ENCODE data around the gene LIN54. TPM values are rescaled to one million over a fixed set of nuclear protein-coding genes. Genes with fewer than 3 reads are reported as not detected.

The LIN54 gene
- polyA plus RNA-seq, 1 of the 3 experiments (the other 2 are of a cell fraction): 6.4 TPM

DNA sequence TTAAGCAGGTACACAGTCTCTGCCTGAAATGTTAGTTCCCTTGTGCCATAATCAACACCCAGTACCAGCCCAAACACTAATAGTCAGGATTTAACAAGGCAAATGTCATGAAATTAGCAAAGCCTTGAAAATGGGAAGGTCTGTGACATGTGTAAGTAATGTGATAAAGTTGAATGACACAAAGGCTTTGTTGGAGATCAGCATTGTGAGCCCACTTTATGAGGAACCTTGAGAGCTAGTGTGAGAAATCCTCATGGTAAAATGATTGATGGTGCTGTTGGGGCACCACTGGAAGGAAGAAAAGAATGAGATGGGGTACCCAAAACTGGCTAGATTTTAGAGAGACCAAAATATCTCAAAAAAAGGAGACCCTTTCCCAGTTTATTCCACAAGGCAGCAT, 3.3 kb upstream of the LIN54 start:
- peak overlapping the region; percentile 64 to 65; a peak in 3 of 4 replicates for H3K4me3 ChIP-seq (ENCODE audit: low read depth in 2 of 2, low read length in 1 of 2)
- no peaks in the 10 kb centered on the region for H3K9me2 ChIP-seq
- CTCF ChIA-PET: interaction anchor here (1.0 to 1.2 kb wide), 2 partner anchors 20 to 113 kb away, joined by 4 to 6 read pairs; partner anchors contain the start of gene THAP9
- peak overlapping the region; percentile 74 to 92; a peak in 3 of 4 replicates for H3K27ac ChIP-seq (ENCODE audit: low read depth in 2 of 2, low read length in 1 of 2)
- peak overlapping the region; percentile 98 for H2AFZ ChIP-seq (ENCODE audit: low read depth)
- no peaks in the 10 kb centered on the region for H3K36me3 ChIP-seq (replicated peaks in 1 of 2; ENCODE audit: control insufficient read depth in 1 of 2, insufficient read depth in 2 of 2, low read length in 1 of 2)
- POLR2A ChIA-PET: interaction anchor here (0.7 kb wide), 1 partner anchor 244 kb away, joined by 3 read pairs; no protein-coding TSS in a partner anchor
- H3F3A ChIP-seq (replicated peaks; ENCODE audit: insufficient read depth): peaks cover 18% of the 10 kb centered on the region
- peaks cover 4 to 10% of the 10 kb centered on the region in 2 experiments; a peak in 2 of 4 replicates for H3K4me1 ChIP-seq (ENCODE audit: control insufficient read depth in 1 of 2, insufficient read depth in 2 of 2, low read depth in 1 of 2, low read length in 1 of 2)
- no peaks in the 10 kb centered on the region for H3K9me3 ChIP-seq
- H3K27me3 ChIP-seq (ENCODE audit: insufficient read depth): no peaks in the 10 kb centered on the region
- no peak for DNase-seq
- H3K9ac ChIP-seq: peak overlapping the region; percentile 73; the same call in 1 of the 2 replicates
- no peak for TF ChIP-seq TEAD4 (IDR thresholded peaks at IDR 0.05; ENCODE audit: borderline replicate concordance, insufficient read depth)
- no peak for TF ChIP-seq ZBTB33 (IDR thresholded peaks at IDR 0.05; ENCODE audit: borderline replicate concordance, low read depth)
- TF ChIP-seq NFIC (IDR thresholded peaks at IDR 0.05; ENCODE audit: borderline replicate concordance): no peak
- TF ChIP-seq, protein P1, sequence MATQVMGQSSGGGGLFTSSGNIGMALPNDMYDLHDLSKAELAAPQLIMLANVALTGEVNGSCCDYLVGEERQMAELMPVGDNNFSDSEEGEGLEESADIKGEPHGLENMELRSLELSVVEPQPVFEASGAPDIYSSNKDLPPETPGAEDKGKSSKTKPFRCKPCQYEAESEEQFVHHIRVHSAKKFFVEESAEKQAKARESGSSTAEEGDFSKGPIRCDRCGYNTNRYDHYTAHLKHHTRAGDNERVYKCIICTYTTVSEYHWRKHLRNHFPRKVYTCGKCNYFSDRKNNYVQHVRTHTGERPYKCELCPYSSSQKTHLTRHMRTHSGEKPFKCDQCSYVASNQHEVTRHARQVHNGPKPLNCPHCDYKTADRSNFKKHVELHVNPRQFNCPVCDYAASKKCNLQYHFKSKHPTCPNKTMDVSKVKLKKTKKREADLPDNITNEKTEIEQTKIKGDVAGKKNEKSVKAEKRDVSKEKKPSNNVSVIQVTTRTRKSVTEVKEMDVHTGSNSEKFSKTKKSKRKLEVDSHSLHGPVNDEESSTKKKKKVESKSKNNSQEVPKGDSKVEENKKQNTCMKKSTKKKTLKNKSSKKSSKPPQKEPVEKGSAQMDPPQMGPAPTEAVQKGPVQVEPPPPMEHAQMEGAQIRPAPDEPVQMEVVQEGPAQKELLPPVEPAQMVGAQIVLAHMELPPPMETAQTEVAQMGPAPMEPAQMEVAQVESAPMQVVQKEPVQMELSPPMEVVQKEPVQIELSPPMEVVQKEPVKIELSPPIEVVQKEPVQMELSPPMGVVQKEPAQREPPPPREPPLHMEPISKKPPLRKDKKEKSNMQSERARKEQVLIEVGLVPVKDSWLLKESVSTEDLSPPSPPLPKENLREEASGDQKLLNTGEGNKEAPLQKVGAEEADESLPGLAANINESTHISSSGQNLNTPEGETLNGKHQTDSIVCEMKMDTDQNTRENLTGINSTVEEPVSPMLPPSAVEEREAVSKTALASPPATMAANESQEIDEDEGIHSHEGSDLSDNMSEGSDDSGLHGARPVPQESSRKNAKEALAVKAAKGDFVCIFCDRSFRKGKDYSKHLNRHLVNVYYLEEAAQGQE (IDR thresholded peaks at IDR 0.05; ENCODE audit: low read depth, low read length): no peak
- TF ChIP-seq GABPA (IDR thresholded peaks at IDR 0.05; ENCODE audit: low read depth): no peak
- TF ChIP-seq MEF2A (IDR thresholded peaks at IDR 0.05; ENCODE audit: borderline replicate concordance, low read depth): no peak
- TF ChIP-seq, protein P2, sequence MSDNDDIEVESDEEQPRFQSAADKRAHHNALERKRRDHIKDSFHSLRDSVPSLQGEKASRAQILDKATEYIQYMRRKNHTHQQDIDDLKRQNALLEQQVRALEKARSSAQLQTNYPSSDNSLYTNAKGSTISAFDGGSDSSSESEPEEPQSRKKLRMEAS (IDR thresholded peaks at IDR 0.05; ENCODE audit: low read depth): no peak
- no peaks in the 10 kb centered on the region for H4K20me1 ChIP-seq (ENCODE audit: insufficient read depth)
- H3K4me2 ChIP-seq: peak overlapping the region; percentile 83
- H3K79me2 ChIP-seq (ENCODE audit: insufficient read depth): peaks cover 36% of the 10 kb centered on the region

DNA sequence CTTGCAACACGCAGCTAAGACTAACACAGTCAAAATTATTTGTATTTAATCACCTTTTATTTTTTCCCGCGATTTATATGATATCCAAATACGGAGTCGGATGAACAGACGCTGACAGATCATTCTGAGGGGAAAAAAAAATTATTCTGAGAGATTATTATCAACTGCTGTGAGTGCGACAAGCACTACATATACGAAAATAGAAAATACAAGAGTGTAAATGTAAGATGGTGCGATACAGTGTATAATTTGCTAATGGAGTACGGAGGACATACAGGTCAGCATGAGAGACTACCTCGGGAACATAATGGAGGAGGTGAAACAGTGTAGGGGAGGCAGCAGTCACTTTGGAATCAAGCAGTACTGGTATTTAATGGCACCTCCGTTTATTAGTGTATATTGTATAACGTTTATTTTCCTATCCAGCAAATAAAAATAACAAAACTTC, 2.8 kb upstream of the LIN54 start:
- ChIA-PET POLR2A (interaction anchor here (0.6 to 3.9 kb wide), 4 partner anchors 22 to 584 kb away, joined by 3 to 34 read pairs (median 4); partner anchors contain the start of genes COPS4, COQ2 and HNRNPDL), CTCF (interaction anchor here (0.6 to 1.2 kb wide), 7 partner anchors 20 to 116 kb away, joined by 3 to 6 read pairs (median 3); partner anchors contain the start of genes COPS4 and THAP9)
- 2% methylated on average over 13 of the region's 13 CpGs for WGBS (ENCODE audit: low lambda C conversion rate)
- Histone ChIP-seq H4K20me1 (ENCODE audit: insufficient read depth) (no peaks in the 10 kb centered on the region), H3K27me3 (ENCODE audit: insufficient read depth) (no peaks in the 10 kb centered on the region), H3K27ac (ENCODE audit: low read depth in 2 of 2, low read length in 1 of 2) (peak overlapping the region; percentile 74 to 92), H3K9me3 (no peaks in the 10 kb centered on the region), H3K79me2 (ENCODE audit: insufficient read depth) (peaks cover 40% of the 10 kb centered on the region), H3K9ac (peak overlapping the region; percentile 73), H3K9me2 (no peaks in the 10 kb centered on the region), H3K36me3 (replicated peaks in 1 of 2; ENCODE audit: control insufficient read depth in 1 of 2, insufficient read depth in 2 of 2, low read length in 1 of 2) (no peaks in the 10 kb centered on the region), H2AFZ (ENCODE audit: low read depth) (peak overlapping the region; percentile 98), H3K4me1 (ENCODE audit: control insufficient read depth in 1 of 2, insufficient read depth in 2 of 2, low read depth in 1 of 2, low read length in 1 of 2) (peaks cover 4 to 10% of the 10 kb centered on the region in 2 experiments; a peak in 2 of 4 replicates), H3F3A (replicated peaks; ENCODE audit: insufficient read depth) (peaks cover 18% of the 10 kb centered on the region), H3K4me2 (peak overlapping the region; percentile 83), H3K4me3 (ENCODE audit: low read depth in 2 of 2, low read length in 1 of 2) (peak overlapping the region; percentile 64 to 65)
- no peak for TF ChIP-seq NFIC (IDR thresholded peaks at IDR 0.05; ENCODE audit: borderline replicate concordance)
- TF ChIP-seq SMC3 (IDR thresholded peaks at IDR 0.05; ENCODE audit: low read depth, low read length): no peak
- TF ChIP-seq YY1 (IDR thresholded peaks at IDR 0.05; ENCODE audit: low read depth): 0 out of 2 replicates have a peak, but pooled peaks have one; percentile 32
- DNase-seq: peak; percentile 27
